Measurements from ENCODE around the gene PTTG1IP2. TPM values are rescaled to one million over a fixed set of nuclear protein-coding genes. Genes with fewer than 3 reads are reported as not detected.

PTTG1IP2 gene
- total RNA-seq, 2 donors from 2014 or later, result not detected

GRCh38 chr7:90492250-90492649, 22.8 kb downstream of the PTTG1IP2 start:
- Histone ChIP-seq H3K4me1 (ENCODE audit: control insufficient read depth, insufficient read depth, low read length) (no peaks in the 10 kb centered on the region), H3K27ac (ENCODE audit: low read depth, low read length) (no peak overlapping the region), H3K27me3 (ENCODE audit: control insufficient read depth, insufficient read depth, low read length, poor library complexity, severe bottlenecking) (no peaks in the 10 kb centered on the region), H3K9ac (ENCODE audit: extremely low read depth, low read length, poor library complexity, severe bottlenecking) (no peak overlapping the region), H3K9me3 (ENCODE audit: control insufficient read depth, low read length) (no peaks in the 10 kb centered on the region), H3K4me3 (ENCODE audit: low read length) (no peak overlapping the region), H3K36me3 (ENCODE audit: control insufficient read depth, insufficient read depth, low read length) (no peaks in the 10 kb centered on the region)
- H3K4me1 Mint-ChIP-seq, result no peaks in the 10 kb centered on the region
- no peaks in the 10 kb centered on the region for H3K9me3 Mint-ChIP-seq
- H3K4me3 Mint-ChIP-seq, result no peak overlapping the region
- H3K27ac Mint-ChIP-seq, result no peak overlapping the region
- 96% methylated on average over 6 of the region's 6 CpGs for WGBS, 2 experiments (ENCODE audit: insufficient coverage in 1 of 2, insufficient read length in 1 of 2)
- no peaks in the 10 kb centered on the region for H3K27me3 Mint-ChIP-seq (ENCODE audit: insufficient read depth)
- no peaks in the 10 kb centered on the region for H3K36me3 Mint-ChIP-seq (ENCODE audit: low read depth)
- no peak for TF ChIP-seq CTCF (conservative IDR thresholded peaks at IDR 0.05)
- no peak for DNase-seq

- no peaks in the 10 kb centered on the region for H3K27me3 Mint-ChIP-seq (ENCODE audit: insufficient read depth)
- no peaks in the 10 kb centered on the region for H3K9me3 Mint-ChIP-seq
- WGBS, 2 experiments (ENCODE audit: insufficient coverage in 1 of 2, insufficient read length in 1 of 2), result 92% methylated on average over 1 of the region's 1 CpG; no CpG with 5 or more reads in 1 of the 2 experiments
- Histone ChIP-seq H3K4me3 (ENCODE audit: low read length) (no peak overlapping the region), H3K4me1 (ENCODE audit: control insufficient read depth, insufficient read depth, low read length) (no peaks in the 10 kb centered on the region), H3K9me3 (ENCODE audit: control insufficient read depth, low read length) (no peaks in the 10 kb centered on the region), H3K27me3 (ENCODE audit: control insufficient read depth, insufficient read depth, low read length, poor library complexity, severe bottlenecking) (no peaks in the 10 kb centered on the region), H3K9ac (ENCODE audit: extremely low read depth, low read length, poor library complexity, severe bottlenecking) (no peak overlapping the region), H3K27ac (ENCODE audit: low read depth, low read length) (no peak overlapping the region), H3K36me3 (ENCODE audit: control insufficient read depth, insufficient read depth, low read length) (no peaks in the 10 kb centered on the region)
- H3K36me3 Mint-ChIP-seq (ENCODE audit: low read depth), result no peaks in the 10 kb centered on the region
- no peak overlapping the region for H3K4me3 Mint-ChIP-seq
- no peak overlapping the region for H3K27ac Mint-ChIP-seq
- no peaks in the 10 kb centered on the region for H3K4me1 Mint-ChIP-seq
- TF ChIP-seq CTCF (conservative IDR thresholded peaks at IDR 0.05), result no peak
- DNase-seq, result no peak
These were observed 25.8 kb downstream of the PTTG1IP2 start for GRCh38 chr7:90495241-90495640.

GRCh38 chr7:90502539-90502938, 33.1 kb downstream of the PTTG1IP2 start:
- Histone ChIP-seq H3K4me3 (ENCODE audit: low read length) (no peak overlapping the region), H3K27me3 (ENCODE audit: control insufficient read depth, insufficient read depth, low read length, poor library complexity, severe bottlenecking) (no peaks in the 10 kb centered on the region), H3K9me3 (ENCODE audit: control insufficient read depth, low read length) (no peaks in the 10 kb centered on the region), H3K36me3 (ENCODE audit: control insufficient read depth, insufficient read depth, low read length) (no peaks in the 10 kb centered on the region), H3K27ac (ENCODE audit: low read depth, low read length) (no peak overlapping the region), H3K4me1 (ENCODE audit: control insufficient read depth, insufficient read depth, low read length) (no peaks in the 10 kb centered on the region), H3K9ac (ENCODE audit: extremely low read depth, low read length, poor library complexity, severe bottlenecking) (no peak overlapping the region)
- no peaks in the 10 kb centered on the region for H3K36me3 Mint-ChIP-seq (ENCODE audit: low read depth)
- H3K9me3 Mint-ChIP-seq, result no peaks in the 10 kb centered on the region
- H3K27me3 Mint-ChIP-seq (ENCODE audit: insufficient read depth), result no peaks in the 10 kb centered on the region
- H3K4me3 Mint-ChIP-seq, result no peak overlapping the region
- no peak for TF ChIP-seq CTCF (conservative IDR thresholded peaks at IDR 0.05)
- no peak overlapping the region for H3K27ac Mint-ChIP-seq
- WGBS, 2 experiments (ENCODE audit: insufficient coverage in 1 of 2, insufficient read length in 1 of 2), result 94 to 96% methylated on average over 3 to 4 of the region's 4 CpGs
- DNase-seq, result no peak
- H3K4me1 Mint-ChIP-seq, result no peaks in the 10 kb centered on the region
